HG03571 (cell line): ENCODE measurements around the gene CACNA1I.

Source experiments
- ATAC-seq: cut with Tn5 transposase; IDR thresholded peaks from one replicate; pipeline ENCODE4 v1.9.1; 2021; ENCODE audit not compliant: unreplicated experiment

Gene CACNA1I

DNA sequence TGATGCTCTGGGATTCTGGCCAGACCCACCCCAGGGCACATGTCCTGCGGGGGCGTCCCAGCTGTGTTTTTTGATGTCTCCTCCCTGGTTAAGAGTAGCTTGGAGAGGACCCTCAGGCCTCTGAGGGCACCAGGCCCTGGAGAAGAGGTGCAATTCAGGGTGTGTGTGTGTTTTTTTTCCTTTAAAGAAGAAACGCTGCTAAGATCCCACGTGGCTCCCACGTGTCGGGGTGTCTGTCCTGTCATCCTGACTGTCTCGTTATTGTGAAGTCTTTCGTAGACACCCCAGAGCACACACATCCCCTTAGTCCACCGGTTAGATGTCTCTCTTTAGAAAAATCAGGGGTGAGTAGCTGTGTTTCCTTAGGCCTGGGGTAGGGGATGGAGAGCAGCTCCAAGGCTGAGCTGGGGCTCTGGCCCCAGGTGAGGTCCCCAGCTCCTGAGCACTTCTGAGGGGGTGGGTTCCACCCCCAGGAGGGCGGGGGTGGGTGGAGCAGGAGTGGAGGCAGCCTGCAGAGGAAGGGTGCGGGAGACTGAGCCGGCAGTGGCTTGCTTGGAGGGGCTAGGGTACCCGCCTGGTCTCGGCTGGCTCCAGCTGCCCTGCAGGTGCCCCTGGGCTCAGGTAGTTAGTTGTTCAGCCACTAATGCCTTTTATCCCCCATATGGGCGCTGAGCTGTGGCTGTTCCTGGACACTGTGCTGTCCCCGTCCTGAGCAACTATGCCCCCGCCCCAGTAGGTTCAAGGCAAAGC lies 116.4 kb downstream of the CACNA1I start:
- no peak for ATAC-seq

DNA sequence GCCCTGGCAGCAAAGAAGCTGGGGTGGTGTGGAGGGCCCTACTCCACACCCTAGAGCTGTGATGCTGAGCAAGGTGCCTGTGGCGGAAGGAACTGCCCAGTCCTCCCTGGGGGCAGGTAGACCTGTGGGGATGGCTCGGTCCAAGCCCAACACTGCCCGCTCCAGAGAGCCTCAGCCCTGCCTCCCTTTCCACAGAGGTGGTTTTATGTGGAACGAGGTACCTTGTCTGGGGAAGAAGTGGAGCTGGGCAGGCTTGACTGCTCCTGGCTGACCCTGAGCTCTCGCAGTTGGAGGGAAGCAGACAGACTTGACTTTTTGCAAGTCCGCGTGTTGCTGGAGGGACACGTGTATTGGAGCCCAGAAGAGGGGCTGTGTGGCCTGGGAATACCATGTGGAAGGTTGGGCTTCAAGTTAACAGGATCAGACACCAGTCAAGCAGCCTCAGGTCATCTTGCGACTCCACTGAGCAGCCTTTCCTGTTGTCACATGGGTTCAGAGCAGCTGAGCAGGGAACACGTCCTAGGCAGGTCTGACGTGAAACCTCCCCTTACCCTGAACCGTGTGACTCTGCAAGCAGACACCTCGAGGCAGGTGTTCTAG lies 117.7 kb downstream of the CACNA1I start:
- no peak for ATAC-seq

- ATAC-seq, result no peak
Observed at GRCh38 chr22:39689421-39689820, 118.9 kb downstream of the CACNA1I start.

DNA sequence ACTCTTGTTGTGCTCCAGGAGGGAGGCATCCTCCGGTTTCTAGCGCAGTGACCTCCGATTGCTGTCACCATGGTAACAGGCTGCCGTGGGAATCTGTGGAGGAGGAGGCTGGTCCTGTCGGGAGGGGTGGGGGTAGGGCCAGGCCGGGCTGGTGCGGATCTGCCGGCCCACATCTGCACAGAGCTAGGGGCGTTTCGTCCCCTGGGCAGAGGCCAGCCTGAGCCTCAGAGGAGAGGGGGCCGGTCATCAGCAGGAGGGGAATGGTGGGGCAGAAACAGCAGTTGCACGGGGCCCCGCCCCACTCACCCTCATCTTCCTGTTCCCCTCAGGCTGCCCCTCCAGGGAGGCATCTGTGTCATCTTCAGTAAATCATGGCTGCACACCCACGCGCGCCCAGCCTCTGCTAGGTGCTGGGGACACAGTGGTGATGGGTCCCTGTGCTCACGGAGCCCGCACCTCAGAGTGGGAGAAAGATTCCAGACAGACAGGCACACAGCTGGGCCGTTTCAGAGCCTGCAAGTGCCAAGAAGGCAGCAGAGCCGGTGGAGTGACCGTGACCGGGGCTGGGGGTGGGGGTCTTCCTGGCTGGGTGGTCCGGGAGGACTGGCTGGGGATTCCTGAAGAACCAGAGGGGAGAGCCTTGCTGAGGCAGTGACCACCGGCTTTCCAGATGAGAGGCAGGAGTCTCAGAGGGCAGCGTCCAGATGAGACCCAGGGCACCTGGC lies 120.5 kb downstream of the CACNA1I start:
- ATAC-seq, result no peak

DNA sequence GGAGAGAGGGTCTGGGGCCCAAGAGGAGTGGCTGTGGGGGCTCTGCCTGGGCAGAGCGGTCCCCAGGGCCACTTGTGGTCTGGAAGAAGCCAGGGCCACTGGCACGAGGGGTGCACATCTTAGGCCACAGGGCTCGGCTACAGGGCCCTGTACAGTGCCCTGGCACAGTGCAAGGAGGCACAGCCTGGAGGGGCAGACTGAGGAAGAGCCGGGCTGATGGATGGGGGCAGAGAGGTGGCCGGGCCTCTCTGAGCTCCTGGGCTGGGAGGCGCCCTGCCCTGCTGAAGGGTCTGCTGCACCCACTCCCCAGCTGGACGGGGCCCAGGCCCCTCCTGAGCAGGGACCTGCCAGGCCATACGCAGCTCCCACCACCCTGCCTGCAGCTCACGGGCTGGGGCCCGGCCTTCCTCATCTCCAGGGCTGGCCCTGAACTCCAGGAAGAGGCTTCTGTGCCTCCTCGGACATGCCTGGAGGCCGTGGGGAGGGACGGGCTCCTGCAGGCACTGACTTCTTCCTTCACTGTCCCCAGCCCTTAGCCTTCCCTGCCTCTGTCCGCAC lies 123.5 kb downstream of the CACNA1I start:
- ATAC-seq, result no peak

DNA sequence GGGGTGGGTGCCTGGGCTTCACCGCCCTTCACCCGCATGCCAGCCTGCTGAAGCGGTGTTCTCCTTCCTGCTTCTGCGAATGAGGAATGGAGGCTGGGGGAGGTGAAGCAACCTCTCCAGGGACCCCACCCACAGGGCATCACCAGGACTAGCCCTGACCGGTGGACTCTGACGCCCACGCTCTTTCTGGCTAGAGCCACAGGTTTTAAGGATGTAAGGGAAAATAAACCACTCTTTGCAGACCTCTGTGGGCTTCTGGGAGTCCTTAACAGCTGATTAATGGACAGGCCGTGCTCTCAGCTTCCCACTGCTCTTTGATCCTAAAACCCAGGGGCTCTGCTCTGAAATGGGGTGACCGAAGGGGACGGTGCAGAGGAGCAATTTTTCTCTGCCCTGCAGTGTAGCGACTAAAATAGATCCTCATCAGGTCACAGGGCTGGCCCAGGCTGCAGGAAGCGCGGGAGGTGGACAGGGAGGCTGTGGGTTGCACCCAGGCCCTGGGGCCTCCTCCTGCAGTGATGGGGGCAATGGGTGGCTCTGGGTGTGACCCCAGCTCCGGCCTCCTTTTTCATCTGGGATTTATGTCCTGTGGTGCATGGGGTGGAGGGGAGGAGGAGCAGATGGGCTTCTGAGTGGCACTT lies 127.4 kb downstream of the CACNA1I start:
- no peak for ATAC-seq

- no peak for ATAC-seq
Observed at GRCh38 chr22:39699631-39700360, 129.2 kb downstream of the CACNA1I start.

DNA sequence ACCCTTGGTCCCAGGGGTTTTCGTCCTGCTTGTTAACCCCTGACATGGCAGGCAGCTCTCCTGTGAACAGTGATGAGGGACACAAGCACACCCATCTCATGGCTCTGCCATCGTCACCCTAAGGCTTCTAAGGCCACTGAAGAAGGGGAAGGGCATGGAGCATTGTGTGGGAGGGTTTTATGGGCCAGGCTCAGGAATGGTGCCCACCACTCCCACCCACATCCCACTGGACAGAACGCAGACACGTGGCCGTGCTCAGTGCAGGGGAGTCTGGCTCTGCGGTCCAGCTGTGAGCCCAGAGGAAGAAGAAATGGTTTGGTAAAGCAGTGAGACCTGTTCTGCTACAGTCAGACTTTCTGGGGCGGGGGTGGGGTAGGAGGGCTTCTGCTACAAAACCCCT lies 130.0 kb downstream of the CACNA1I start:
- ATAC-seq, result no peak

DNA sequence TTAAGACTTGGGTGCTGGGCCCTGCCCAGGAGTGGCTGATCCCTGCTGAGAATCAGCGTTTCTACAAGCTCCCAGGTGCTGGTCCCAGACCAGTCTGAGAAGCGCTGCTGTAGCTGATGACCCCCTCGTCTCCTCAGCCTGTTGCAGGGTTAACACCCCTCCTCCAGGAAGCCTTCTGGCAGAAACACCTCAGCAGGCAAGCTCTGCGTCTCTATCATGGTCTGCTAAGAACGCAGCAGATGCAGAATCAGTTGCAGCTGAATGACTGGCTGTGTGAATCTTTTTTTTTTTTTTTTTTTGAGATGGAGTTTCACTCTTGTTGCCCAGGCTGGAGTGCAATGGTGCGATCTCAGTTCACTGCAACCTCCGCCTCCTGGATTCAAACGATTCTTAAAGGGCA lies 132.5 kb downstream of the CACNA1I start:
- ATAC-seq, result no peak

GRCh38 chr22:39703928-39704639 lies 133.5 kb downstream of the CACNA1I start:
- ATAC-seq, result no peak

- ATAC-seq, result no peak
Observed at GRCh38 chr22:39705386-39705785, 134.8 kb downstream of the CACNA1I start.

DNA sequence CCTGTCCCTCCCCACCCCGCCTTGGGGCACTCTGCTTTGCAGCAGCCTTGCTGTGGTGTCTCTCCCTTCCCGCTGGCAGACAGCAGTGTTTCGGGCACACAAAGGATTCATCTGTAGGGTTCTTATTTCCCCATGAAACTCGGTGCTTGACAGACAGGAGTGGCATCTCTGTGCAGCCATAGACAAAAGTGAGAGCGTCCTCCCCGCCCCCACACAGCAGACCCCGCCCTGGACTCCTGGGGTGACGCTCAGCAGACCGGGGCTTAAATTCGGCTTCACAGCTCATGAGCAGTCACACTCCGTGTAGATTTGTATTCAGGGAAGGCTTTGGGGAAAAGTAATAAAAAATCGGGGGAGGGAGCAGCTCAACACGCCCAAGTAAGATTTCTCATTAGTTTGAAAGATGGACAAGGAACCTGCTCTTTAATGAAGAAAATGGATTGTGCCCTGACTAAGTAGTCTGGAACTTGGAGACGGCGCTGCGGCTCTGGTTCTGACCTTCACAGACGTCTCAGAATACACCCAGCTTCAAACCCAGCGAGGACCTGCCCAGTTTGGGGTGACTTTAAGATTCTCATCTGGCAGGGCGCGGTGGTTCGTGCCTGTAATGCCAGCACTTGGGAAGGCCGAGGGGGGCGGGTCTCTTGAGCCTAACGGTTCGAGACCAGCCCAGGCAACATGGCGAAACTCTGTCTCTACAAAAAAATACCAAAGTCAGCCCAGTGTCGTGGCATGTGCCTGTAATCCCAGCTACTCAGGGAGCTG lies 136.0 kb downstream of the CACNA1I start:
- no peak for ATAC-seq

GRCh38 chr22:39707351-39707750 lies 136.8 kb downstream of the CACNA1I start:
- ATAC-seq, result no peak

DNA sequence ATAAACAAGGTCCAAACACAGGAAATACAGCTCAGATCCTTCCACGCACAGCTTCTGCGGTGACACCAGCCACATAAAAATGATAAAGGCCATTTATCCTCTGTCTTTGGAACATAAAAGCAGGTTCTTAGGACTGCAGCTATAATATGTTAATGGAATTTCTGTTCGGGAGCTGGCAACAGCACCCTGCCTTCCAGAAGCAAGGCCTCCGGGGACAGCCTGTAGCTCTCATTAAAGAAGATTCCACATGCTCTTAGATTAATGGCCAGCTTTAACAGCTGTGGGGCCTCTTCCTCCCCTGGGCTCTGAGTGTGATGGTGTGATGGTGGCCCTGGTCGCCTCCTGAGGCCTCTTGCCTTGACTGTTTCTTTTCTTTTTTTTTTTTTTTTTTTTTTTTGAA lies 137.3 kb downstream of the CACNA1I start:
- ATAC-seq, result no peak

GRCh38 chr22:39710380-39711150 lies 140.0 kb downstream of the CACNA1I start:
- ATAC-seq, result no peak

GRCh38 chr22:39712081-39712480 lies 141.5 kb downstream of the CACNA1I start:
- no peak for ATAC-seq

- ATAC-seq, result no peak
Observed at GRCh38 chr22:39712751-39713525, 142.4 kb downstream of the CACNA1I start.

DNA sequence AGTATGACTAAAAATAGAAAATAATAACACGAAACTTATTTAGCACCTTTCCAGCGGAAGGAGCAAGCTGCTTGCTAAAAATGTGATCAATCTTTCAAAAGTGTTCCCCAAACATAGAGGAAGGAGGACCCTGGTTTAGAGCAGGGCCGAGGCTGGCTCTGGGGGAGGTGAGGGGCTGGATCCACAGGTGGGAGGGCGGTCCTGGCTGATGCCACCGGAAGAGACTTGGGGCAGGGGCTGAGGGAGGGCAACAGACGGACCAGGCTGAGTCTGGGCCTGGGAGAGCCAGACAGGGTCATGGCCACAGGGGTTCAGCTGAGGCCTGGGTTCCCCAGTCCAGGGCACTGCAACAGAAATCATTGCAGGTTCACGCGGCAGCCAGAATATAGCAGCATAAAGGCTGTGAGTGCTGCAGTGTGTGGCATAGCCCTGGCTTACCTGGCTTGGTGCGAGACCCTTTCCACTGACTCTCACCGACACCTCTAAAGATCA lies 143.3 kb downstream of the CACNA1I start:
- ATAC-seq, result no peak
